Frontal cortex (tissue), 4 donors: ENCODE results near the gene GDI1. TPM values are rescaled to one million over a fixed set of nuclear protein-coding genes. Genes with fewer than 3 reads are reported as not detected.

Experiments
- DNase-seq, 2 donors: peaks; one replicate each; pipeline ENCODE4 v3.0.0; 2012; ENCODE audit warnings: low spot score in 2 of 2
- FAIRE-seq: peaks from 2 replicates; lab custom pipeline; 2012; peaks lifted over from hg19 to GRCh38; lab: Jason Lieb, UNC
- total RNA-seq: library from RNA; depleted of rRNA; stranded (reverse); fragments of >200 nt; gene quantifications from one replicate; pipeline ENCODE4 v1.2.3, GENCODE V29; 2014
- donor health status: control.
- donor health status: control.
- donor health status: control.

GDI1 gene
- total RNA-seq, 1 donor from 2014 or later = 240 TPM

DNA sequence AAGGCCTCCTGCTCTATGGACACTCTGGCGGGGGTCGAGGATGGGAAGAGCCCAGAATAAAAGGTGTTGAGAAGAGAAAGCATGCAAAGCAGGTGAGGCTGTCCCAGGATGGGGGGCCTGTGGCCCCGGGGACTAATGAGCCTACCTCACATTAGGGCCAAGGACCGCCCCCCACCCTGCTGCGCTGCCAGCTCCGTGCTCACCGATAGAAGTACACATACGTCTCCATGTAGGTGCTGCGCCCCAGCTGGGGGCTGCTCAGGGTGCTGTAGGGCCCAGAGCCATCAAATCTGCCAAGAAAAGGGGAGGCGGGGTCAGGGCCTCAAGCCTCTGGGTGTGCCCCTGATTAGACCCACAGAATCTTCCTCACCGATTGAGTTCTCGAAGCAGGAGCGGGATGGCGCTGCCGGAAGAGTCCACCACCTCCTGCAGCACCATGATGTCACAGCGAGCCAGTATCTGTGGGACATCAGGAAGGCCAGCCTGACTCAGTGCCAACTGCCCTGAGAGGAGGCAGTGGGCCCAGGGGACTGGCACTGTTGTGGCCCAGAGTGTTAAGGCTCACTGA, 32.2 kb upstream of the GDI1 start:
- DNase-seq (no peak), FAIRE-seq (no peak)

DNA sequence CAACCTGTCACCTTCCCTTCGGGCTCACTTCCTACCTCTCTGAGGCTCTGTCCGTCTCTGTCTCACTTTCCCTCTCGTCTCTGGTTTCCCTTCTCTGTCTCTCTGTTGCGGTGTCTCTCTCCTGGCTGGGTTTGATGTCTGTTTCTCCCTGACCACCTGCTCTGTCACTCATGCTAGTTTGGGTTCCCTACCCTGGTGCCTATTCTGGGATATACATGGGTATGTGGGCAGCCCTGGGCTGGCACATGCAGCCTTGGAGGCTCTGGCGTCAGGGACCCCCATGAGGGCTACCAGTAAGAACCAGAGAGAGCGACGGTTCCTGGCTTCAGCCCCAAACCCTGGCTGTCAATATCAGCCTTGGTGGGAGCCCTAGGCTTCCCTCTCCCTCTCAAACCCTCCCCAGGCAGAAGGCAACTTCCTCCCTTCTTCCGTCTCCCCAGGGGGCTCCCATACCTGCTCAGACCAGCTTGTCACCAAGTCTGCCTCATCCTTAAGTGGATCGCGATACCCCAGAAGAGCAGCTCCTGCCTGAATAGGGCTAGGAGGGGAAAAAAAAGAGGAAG, 28.2 kb upstream of the GDI1 start:
- FAIRE-seq (no peak), DNase-seq (no peak)

DNA sequence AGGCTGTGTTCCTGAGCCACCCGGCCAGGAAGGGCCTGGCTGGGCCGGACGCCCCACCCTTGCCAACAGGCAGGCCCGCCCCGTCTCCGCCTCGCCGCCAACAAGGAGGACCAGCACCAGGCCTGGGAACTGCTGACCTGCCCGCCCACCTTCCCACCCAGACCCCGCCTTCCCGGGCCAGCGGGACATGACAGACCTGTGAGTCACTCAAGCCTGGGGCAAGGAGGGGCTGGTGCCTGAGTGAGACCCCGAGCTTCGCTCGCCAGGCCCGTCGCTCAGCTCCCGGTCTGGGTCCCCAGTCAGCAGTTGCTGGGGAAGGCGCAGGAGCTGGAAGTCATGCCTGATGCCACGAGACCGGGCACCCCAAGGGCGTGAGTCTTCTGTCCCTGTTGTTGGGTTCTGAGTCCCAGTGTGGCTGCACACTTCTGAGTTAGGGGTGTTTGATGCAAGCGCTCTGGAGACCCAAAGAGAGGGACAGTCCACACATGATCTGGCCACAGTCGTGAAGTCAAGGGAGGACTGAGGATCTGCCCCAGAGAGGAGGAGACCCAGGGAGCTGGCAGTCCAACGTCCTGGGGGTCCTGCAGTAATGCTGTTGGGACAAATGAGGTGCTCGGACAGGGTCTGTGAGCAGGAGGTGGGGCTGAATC, 27.6 kb upstream of the GDI1 start, which contains the start of gene DNASE1L1:
Gene DNASE1L1 (minus strand): TSS at position 33 of the 650 bp plus-strand sequence. CDS start 3,686 bp downstream, outside the sequence.
- no peak for FAIRE-seq

DNA sequence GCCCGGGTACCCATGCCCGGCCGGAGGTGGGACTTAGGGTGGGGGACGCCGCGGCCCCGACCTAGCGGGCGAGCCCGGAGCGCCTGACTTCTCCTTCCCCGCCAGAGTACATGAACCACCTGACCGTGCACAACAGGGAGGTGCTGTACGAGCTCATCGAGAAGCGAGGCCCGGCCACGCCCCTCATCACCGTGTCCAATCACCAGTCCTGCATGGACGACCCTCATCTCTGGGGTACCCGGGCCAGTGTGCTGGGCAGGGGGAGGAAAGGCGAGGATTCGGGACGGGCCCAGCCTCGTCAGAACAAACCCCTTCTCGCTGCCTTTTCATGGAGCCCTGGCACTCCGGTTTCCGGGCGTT, 25.0 kb upstream of the GDI1 start:
- DNase-seq (peak in 1 of 2 donors; percentile 54), FAIRE-seq (no peak)

More for the DNA sequence above, 27.6 kb upstream of the GDI1 start, which contains the start of gene DNASE1L1:
- peak in 1 of 2 donors; percentile 42 for DNase-seq

GRCh38 chrX:154412468-154412867, 24.5 kb upstream of the GDI1 start:
- no peak for FAIRE-seq
- no peak for DNase-seq

DNA sequence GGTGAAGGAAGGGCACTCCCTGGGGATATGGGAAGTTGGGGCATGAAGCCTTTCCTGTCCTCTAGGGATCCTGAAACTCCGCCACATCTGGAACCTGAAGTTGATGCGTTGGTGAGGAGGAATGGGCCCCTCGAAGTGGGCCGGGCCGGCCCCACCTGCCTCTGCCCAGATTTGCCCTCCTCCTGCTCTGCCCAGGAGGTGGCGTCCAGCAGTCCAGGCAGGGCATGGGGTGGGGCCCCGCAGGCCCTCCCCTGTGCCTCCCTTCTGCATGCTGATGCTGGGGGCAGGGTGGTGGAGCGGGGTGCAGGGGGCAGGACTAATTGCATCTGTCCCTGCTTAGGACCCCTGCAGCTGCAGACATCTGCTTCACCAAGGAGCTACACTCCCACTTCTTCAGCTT, 23.8 kb upstream of the GDI1 start:
- no peak for DNase-seq
- no peak for FAIRE-seq

DNA sequence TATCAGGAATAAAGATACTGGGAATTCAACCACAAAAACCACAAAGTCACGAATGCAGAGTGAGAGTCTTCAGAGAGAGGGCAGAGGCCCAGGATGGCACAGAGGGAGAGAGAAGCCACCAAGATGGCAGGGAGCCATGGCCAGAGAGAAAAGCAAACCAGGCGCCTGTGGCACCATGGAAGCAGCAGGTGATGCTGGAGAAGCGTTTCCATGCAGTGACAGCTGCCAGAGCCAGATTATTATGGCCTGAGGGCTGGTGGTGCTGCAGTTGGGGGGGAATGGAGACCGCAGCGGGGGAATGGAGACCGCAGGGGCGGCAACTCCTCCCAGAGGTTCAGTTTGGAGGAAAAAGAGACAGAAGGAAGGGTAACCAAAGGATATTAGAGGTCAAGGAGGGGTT, 19.8 kb upstream of the GDI1 start:
- DNase-seq (no peak), FAIRE-seq (no peak)

DNA sequence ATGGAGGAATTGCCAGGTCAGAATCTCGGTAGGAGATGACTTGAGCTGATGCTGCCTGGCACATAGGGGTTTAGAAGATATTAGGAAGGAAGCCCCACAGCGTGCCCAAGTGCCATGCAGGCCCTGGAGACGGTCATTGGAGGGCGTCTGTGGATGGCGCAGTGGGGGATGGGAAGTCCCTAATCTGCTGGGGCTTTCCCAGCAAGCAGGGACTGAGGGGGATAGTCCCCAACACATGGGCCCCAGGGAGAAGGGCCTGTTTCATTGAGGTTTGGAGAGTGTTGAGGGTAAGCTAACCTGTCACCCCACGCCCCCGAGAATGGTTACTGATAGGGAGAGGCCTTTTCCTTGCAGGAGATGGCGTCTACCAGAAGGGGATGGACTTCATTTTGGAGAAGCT, 17.8 kb upstream of the GDI1 start:
- no peak for DNase-seq
- FAIRE-seq = no peak

- no peak for FAIRE-seq
- DNase-seq = no peak
Measured at GRCh38 chrX:154419688-154420401, 17.1 kb upstream of the GDI1 start.

- no peak for FAIRE-seq
- no peak for DNase-seq
Measured at GRCh38 chrX:154420402-154420756, 16.6 kb upstream of the GDI1 start.

DNA sequence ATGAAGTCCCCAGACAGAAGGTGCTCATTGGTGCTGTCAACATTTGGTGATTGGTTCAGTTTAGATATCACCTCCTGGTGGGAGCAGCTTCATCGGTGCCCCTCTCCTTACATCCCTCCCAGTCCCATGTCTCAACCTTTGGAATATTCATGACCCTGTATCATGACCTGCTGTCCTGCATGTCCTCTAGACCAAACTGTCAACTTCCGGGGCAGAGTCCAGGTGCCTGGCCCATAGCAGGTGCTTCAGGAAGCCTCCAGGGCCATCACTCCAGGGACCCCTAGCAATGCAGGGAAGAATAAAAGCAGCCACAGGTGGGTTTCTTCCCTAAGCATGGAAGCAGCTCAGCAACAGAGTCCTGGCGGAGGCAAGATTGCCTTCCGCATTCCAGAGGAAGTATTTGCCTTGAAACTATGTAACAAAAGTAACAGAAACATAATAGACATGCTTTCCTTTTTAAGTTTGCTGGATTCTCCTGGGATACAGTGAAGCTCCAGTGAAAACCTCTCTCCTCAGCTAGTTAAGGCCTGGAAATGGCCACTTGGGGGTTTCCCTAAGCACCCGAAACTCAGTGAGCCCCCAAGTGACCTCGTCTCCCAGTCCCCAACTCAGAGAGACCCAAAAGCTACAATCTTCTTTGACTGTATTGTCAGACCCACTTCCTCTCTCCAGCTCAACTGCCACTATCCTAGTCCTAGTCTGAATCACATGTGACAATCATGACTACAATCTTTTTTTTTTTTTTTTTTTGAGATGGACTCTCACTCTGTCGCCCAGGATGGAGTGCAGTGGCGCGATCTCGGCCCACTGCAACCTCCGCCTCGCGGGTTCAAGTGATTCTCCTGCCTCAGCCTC, 9.8 kb upstream of the GDI1 start:
- FAIRE-seq = no peak
- DNase-seq = no peak

DNA sequence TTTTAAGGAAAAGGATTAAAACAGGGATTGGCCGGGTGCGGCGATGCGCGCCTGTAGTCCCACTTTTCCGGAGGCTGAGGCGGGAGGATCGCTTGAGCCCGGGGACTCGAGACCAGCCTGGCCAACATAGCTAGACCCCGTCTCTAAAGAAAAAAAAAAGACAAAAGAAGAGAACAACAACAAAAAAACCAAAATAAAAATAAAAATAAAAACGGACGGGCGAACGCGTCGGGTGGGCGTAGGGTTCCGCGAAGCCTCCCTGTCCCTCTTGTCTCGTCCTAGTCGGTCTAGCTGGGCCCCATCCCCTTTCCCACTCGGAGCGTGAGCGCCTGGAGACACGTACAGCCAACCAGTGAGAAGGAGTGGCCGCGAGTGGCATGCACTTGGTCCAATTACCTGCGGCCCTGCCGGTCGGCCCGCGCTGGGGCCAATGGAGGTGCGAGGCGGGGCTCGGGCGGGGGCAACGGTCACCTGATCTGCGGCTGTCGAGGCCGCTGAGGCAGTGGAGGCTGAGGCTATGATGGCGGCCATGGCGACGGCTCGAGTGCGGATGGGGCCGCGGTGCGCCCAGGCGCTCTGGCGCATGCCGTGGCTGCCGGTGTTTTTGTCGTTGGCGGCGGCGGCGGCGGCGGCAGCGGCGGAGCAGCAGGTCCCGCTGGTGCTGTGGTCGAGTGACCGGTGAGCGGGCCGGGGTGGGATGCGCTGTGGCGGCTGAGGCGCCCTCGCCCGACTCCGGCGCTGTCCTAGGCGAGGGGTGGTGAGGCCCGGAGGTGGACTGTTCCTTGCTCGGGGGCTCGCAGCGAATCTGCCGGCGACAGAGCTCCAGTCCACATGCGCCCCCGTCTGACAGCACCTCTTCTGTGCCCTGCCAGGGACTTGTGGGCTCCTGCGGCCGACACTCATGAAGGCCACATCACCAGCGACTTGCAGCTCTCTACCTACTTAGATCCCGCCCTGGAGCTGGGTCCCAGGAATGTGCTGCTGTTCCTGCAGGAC, 8.5 kb upstream of the GDI1 start, which contains the start of gene ATP6AP1:
Gene ATP6AP1 (plus strand): TSS at position 502 of the 996 bp plus-strand sequence. CDS start 16 bp downstream, at position 518.
- peak; percentile 78 to 81 for DNase-seq
- no peak for FAIRE-seq

DNA sequence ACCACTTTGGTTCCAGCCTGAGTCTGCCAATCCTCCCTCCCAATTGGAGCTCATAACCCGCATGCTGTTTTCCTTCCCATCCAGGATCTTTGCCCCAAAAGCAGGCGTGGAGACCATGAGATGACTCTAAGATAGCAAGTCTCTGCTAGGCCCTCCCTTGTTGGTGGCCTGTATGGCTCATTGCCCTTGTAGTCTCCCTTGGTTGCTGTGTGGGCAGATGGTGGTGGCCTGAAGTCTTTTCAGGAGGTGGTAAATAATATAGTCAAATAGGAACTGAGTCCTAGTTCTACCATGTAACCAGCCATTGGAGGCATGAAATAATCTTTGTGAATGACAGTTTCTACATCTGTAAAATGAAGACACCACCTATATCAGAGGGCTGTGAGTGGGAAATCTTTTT, 7.2 kb upstream of the GDI1 start:
- DNase-seq (no peak), FAIRE-seq (no peak)

DNA sequence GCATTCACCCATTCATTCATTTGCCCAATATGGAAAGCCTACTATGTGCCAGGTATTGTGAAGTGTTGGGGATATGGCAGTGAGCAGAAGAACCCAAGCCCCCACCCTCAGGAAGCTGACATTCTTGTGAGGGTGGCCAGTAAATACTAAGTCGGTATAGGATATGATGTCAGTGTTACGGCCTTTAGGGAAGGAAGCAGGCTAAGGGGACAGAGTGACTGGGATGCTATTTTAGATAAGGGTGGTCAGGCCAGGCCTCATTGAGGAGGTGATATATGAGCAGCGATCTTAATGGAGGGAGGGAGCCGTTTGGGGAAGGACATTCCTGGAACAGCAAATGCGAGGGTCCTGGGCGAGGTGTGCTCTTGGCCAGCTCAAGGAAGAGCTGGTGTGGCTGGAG, 6.5 kb upstream of the GDI1 start:
- DNase-seq (no peak), FAIRE-seq (no peak)

DNA sequence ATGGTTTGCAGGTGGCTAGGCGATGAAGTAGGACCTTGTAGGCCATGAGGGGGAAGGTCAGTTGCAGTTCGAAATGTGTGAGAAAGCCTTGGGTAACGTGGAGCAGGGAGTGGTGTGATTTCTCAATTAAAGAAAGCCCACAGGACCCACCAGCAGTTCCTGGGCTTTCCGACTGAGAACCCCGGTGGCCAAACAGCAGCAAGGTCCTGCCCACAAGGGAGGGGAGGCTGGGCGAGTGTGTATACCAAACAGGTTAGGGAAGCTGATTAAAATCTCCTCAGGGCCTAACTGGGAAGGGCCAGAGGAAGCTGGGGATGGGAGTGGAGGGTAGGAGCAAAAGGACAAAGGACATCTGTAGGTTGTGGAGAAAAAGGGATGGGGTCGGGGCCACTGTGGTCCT, 6.0 kb upstream of the GDI1 start:
- FAIRE-seq (no peak), DNase-seq (no peak)

DNA sequence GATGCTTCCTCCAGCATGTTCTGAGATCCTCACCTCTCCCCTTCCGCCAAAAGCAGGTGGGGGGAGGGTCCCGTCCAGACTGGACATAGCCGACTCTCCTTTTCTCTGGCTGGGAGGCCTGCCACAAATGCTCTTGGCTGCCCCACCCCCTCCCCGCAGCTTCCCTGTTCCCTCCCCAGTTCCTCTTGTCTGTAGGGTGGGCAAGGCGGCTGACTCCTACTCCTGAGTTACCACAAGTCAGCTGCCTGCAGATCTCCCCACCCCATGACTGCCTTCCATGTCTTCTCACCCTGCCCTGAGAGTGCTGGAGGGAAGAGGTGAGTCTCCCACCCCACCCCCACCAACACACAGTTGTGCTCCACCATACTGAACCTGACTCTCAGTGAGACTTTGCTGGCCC, 5.6 kb upstream of the GDI1 start:
- no peak for DNase-seq
- FAIRE-seq = no peak

GRCh38 chrX:154432210-154432609, 4.7 kb upstream of the GDI1 start:
- FAIRE-seq = no peak

DNA sequence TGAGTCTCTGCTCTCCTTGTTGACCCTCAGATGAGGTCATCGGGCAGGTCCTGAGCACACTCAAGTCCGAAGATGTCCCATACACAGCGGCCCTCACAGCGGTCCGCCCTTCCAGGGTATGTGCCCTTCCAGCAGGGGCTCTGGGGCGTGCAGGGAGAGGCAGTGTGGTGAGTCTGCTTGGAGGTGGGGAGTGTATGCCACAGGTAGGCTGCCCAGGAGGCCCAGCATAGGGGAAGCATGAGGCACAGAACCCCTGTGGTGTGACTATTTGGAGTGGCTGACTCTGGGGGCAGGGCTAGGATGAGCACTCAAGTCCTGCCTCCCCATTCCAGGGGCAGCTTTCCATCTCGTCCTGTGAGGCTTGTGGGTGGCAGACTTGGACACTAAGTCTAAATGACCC, 3.3 kb upstream of the GDI1 start:
- DNase-seq = no peak
- no peak for FAIRE-seq

More at GRCh38 chrX:154432210-154432609, 4.7 kb upstream of the GDI1 start:
- DNase-seq = no peak
